Measurements from ENCODE around the gene LNP1.

The LNP1 gene

DNA sequence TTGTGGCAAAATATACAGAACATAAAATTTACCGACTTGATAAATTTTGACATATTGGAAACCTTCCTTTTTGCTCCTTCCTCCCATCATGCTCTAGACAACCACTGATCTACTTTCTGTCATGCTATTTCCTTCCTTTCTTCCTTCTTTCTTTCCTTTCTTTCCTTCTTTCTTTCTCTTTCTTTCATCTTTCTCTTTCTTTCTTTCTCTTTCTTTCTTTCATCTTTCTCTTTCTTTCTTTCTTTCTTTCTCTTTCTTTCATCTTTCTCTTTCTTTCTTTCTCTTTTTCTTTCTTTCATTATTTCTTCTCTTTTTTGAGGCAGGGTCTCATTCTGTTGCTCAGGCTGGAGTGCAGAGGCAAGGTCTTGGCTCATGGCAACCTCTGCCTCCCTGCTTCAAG lies 82.2 kb downstream of the LNP1 start:
- no peak for FAIRE-seq

GRCh38 chr3:100486808-100487207 lies 85.5 kb downstream of the LNP1 start:
- FAIRE-seq: no peak

GRCh38 chr3:100489118-100489517 lies 87.8 kb downstream of the LNP1 start:
- FAIRE-seq: no peak

- FAIRE-seq: no peak
Measured at GRCh38 chr3:100492059-100493006, 91.0 kb downstream of the LNP1 start, which contains the start of gene TMEM45A. TSS of gene TMEM45A (plus strand) at chr3:100492619. CDS start at chr3:100555212, 62,593 bp downstream.

GRCh38 chr3:100496711-100497261 lies 95.4 kb downstream of the LNP1 start:
- no peak for FAIRE-seq

DNA sequence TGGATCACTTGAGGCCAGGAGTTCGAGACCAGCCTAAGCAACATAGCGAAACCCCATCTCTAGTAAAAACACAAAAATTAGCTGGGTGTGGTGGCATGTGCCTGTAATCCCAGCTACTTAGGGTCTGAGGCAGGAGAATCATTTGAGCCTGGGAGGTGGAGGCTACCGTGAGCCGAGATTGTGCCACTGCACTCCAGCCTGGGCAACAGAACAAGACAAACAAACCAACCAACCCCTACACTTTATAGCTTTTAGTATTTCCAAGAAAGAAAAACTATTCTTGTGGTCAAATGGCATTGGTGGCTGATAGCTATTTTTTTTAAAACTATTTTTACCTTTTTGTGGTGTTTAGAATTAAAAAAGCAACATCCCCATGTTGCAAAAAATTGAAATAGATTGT lies 98.3 kb downstream of the LNP1 start:
- no peak for FAIRE-seq

DNA sequence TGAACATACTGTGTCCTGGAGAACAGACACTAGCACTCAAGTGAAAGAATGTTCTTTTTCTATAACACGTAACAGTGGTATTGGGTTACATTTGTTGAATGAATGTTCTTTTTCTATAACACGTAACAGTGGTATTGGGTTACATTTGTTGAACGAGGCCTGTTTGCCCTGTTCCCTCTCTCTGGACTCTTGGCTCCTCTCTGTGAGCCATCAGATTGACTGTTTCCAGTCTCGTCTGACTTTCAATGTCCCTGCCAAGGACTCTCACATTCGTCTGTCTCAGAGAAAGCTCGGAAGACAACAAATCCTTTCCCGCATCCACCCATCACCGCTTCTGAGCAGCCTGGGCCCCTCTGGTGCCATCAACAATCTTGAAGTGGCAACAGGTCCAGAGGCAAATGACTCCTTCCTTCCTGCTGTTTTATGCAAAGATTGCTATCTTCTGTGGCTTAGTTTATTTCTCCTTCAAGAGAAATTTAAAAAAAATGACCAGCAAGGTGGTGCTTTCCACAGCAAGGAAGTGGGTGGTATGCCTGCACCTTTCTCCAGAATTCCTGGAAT lies 99.1 kb downstream of the LNP1 start:
- FAIRE-seq: no peak

- FAIRE-seq: no peak
Measured at GRCh38 chr3:100503448-100503847, 102.1 kb downstream of the LNP1 start.
